Kidney capillary endothelial cell (primary cell): Measurements from ENCODE around the gene ZER1.

Experiments
- DNase-seq: peaks from one replicate; pipeline ENCODE4 v3.0.0-alpha.2; 2018; ENCODE audit warnings: low spot score

Gene ZER1

DNA sequence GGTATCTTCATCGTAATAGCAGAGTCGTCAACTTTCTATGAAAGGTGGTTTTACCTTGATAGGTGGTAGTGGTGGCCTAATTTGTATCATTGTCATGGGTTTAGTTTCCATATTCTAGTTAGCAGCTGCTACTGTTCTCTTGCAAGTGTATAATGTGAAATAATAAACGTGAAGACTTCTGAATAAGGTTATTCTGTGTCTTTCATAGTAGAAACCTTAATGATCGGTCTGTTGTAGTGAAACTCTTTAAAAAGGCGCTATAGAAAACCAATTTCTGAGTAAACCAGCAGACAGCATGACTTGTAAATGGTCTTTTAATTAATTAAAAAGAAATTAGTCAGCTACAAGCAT lies 81.1 kb downstream of the ZER1 start:
- peak; percentile 7 for DNase-seq

DNA sequence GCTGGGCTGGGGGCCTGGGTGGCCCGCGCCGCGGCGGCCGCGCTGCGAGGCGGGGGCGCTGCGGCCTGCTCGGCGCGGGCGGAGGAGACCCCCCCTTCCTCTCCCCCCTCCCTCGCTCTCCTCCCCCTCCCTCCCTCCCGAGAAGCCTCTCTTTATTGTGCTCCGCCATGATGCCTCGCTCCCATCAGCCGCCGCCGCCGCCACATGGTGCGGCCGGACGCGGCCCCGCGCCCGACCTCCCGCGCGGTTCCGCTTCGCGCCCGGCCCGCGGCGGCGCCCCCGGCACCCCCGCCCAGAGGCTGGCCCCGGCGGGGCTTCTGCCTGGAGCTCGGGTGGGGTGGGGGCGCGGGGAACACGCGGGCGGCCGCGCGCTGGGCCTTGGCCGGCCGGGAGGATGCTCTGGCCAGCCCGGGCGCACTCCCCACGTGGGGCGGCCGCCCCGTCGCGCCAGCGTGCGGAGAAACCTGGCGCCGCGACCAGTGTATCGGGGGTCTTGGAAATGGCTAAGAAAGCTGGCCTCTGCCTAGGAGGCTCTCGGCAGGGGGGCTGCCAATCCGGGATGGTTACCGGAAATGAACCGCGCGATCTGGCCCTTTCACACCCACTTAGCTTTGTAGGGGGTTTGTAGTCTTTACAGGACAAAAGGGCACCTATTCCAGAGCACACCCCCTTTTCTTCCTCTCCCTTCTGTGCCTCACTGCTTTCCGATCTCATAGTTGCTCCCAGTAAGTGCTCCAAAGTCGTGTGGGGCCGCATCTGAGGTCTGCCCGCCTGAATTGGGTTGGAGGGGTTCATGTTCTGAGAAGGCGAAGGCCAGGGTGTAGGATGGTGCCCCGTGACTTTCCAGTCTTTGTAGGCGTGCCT lies 81.7 kb downstream of the ZER1 start:
- DNase-seq = peak; percentile 20

DNA sequence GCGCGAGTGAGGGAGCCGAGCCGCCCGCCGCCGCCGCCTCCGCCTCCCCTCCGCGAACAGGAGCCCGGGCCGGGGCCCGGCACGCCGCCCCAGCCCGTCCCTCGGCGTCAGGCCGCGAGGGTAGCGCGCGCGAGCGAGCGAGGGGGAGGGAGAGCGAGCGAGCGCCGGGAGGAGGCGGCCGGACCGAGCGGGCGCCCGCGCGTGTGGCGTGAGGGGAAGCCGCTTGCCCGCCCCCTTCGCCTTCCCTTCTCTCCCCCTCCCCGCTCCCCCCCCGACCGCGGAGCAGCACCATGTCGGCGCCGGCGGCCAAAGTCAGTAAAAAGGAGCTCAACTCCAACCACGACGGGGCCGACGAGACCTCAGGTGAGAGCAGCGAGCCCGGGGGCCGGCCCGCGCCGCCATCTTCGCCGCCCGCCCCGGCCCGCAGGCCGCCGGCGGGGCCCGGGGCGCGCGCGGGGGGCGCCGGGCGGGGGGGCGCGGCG lies 82.4 kb downstream of the ZER1 start:
- peak; percentile 21 for DNase-seq

DNA sequence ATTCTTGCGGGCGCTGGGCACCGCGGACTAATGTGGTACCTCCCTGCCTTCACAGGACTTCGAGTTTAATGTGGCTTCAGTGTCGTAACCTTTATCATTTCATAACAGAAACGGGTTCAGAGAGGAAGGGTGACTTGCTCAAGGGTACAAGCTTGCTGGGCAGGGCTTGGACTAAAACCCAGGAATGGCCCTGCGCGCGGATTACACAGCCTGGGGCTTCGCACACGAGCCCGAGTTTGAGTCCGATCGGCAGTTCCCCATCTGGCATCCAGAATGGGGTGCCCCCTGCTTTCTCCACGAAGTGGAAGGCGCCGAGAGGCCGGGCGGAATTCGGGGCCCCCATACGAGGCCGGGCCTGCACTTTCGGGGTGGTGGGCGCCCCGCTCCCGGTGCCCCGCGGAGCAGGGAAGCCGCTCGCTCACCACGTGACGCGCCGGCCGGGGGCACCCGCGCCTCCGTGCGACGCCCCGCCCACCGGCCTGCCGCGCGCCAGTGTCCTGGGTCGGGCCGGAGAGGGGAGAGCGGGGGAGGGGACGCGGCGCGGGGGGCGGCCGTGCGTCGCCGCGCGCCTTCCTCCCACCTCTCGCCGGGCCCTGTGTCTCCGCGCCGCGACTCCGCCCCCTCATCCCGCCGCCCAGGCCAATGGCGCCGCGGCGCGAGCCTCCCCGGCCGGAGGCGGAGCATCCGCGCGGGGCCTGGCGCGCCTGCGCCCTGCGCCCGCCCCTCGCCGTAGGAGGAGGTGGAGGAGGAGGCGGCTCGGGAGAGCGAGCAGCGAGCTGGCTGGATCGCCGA lies 83.0 kb downstream of the ZER1 start, which contains the start of gene SET:
Gene SET (plus strand): TSS at position 722 of the 792 bp plus-strand sequence. CDS start 361 bp downstream, outside the sequence.
- DNase-seq = peak; percentile 96

DNA sequence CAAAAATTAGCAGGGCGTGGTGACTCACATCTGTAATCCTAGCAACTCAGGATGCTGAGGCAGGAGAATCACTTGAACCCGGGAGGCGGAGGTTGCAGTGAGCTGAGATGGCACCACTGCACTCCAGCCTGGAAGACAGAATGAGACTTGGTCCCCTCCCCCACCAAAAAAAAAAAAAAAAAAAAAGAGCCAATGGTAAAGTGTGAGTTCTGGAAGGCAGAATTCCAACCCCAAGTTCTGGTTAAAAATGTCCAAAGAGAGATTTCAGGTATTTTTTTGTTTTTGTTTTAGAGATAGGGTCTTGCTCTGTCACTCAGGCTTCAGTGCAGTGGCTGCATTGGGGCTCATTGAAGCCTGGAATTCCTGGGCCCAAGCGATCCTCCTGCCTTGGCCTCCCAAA lies 84.3 kb downstream of the ZER1 start:
- no peak for DNase-seq

DNA sequence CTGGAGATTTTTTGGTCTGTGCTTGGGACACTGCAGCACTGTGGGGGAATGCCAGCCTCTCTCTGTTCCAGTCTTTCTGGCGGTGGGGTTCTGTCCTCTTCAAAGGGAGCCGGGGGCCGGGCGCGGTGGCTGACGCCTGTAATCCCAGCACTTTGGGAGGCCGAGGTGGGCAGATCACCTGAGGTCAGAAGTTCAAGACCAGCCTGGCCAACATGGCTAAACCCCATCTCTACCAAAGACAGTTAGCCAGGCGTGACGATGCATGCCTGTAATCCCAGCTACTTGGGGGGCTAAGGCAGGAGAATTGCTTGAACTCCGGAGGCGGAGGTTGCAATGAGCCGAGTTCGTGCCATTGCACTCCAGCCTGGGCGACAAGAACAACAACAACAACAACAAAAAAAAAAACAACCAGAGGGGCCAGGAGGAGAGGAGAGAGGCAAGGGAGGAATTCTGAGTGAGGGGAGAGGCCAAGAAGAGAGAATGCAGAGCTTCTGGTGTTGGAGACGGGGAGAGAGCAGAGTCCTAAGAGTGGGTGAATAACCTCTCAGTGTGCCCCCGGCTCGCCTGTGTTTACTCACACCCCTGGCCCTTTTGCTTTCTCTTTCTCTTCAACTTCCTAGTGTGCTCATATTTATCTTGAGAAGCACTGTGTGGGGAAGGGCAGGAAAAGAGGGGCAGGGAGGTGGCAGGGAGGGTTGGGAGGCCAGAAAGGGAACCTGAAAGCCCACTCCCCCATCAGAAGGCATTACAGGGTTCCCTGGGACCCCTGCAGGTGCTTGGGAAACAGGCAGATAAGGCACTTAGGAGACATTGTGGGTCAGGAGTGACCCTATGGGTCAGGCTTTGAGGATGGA lies 85.9 kb downstream of the ZER1 start:
- no peak for DNase-seq

DNA sequence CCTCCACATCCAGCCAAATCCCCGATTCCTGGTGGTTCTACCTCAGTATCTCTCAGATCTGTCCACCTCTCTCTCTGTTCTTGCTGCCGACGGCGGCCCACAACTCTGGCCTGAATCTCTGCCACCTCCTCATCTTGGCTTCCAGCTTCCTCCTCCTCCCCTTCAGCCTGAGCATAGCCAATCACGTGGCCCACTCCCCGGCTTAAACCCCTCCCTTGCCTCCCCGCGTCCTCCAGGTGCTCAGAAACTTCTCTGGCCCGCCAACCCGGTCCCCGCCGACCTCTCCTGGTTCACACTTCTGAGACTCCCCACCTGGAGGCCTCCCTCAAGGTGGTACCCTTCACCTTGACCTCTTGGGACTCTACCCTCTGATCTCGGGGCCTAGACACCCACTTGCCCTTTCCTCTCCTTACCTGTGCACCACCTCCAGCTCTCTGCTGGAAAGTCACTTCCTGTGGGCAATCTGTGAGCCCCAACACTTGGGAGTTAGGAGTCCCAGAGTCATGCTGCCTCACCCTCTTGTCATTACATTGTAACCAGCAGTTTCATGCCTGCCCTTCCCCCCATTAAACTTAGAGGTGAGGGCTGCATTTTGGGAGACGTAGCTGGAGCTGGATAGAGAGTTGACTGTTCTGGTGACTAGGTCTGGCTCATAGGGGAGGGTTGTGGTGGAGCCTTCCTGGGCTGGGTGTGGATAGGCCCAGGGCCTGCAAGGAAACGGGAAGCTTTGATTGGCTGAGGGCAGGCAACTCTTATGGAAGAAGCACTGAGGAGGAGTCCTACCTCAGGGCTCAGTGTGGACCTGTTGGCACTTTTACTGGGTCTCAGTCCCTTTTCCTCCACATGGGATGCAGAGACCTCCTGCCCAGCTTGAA lies 87.2 kb downstream of the ZER1 start:
- DNase-seq = peak; percentile 48

DNA sequence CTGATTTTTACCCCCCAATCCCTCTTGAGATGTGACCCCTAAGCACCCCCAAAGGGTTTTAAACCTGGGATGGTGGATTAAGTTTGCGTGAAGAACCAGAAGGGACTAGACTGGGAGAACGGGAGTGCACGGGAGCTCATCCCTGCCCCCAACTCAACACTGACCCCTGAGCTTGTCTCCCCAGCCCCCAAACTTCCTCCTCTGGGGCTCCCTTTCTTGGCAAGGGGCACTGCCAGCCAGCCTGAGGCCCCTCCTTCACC lies 87.7 kb downstream of the ZER1 start:
- DNase-seq = no peak

DNA sequence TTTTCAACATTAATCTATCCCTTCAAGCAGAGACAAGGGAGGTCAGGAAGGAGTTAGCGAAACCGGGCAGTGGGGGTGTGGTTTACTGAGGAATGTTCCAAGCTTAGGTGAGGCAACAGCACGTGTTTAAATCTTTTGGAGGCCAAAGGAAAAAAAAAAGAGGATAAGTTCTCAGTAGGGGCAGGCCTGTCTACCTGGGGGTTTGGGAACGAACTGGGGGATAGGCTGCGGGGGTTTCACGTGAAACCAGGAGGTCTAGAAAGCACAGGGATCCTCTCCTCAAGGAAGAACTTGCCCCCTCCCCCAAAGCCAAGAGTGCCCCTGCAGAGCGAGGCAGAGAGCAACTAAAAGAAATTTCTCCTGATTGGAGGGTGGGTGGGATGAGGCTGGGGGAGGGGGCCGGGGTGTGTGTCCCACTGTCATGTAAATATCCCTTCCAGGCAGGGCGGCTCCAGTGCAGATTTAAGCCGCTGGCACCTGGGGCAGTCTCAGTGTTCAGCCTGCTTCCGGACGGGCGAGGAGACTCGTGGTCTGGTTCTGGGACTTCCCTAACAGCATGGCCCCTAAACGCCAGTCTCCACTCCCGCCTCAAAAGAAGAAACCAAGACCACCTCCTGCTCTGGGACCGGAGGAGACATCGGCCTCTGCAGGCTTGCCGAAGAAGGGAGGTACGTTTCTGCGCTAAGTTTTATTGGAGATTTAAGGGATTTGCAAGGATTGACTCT lies 88.2 kb downstream of the ZER1 start:
- no peak for DNase-seq
